Measurements from ENCODE around the gene TPRN. TPM values are rescaled to one million over a fixed set of nuclear protein-coding genes. Genes with fewer than 3 reads are reported as not detected.
A peak's percentile ranks its signal among the peaks of the same experiment; 100 is the strongest.

Gene TPRN
- total and polyA plus RNA-seq, 2 of the 4 experiments (the other 2 are of a cell fraction): 1.8 to 5.3 TPM

DNA sequence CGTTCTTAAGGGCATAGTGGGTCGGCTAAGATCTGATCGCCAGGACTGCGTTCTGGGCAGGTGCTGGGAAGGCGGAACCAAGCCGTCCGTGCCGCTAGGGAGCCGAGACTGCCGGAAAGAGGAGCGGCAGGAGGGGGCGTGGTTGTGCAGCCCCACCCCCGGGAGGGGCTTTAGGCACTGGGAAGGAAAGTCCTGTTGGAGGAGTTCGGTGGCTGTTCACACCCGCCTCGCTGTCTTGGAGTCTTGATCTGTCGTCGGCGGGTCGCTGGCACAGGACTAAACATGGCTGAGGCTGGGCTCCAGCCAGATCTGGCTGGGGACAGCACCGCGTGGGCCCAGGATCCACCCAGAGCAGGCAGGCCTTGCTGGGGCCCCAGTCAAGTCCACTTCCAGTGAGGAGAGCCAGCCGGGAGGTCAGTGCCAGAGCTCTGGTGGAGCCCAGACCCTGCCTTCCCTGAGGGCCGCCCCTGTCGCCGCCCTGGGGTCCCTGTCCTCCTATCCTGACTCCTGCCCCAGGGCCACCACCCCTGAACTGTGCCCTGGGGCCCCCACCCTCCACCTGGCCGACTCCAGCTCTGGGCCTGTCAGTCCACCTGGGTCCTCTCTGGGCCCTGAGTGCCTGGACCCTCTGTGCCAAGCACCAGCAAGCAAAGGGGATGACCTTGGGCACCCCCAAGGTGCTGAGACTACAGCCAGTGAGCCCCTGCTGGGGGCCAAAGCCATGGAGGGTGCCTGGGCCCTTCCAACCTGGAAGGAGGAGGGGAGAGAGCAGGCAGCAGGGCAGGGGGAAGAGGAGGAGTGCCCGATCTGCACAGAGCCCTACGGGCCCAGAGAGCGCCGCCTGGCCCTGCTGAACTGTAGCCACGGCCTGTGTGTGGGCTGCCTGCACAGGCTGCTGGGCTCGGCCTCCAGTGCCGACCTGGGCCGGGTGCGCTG lies 17.0 kb upstream of the TPRN start:
- H2BK15ac ChIP-seq (ENCODE audit: low read depth, low read length): no peak overlapping the region
- ATAC-seq (ENCODE audit: low read depth): no peak
- no peak overlapping the region for H3K23ac ChIP-seq (ENCODE audit: low read depth, low read length)
- H3K4me1 ChIP-seq (ENCODE audit: control insufficient read depth, insufficient read depth, low read length): peaks cover 8% of the 10 kb centered on the region
- H2BK120ac ChIP-seq (ENCODE audit: low read depth, low read length): no peak overlapping the region
- CTCF ChIA-PET: no interaction called here
- TF ChIP-seq CHD1 (IDR thresholded peaks at IDR 0.05; ENCODE audit: low read depth, low read length) (no peak), RCOR1 (IDR thresholded peaks at IDR 0.05; ENCODE audit: insufficient replicate concordance, low read length) (no peak), MAFK (IDR thresholded peaks at IDR 0.05; ENCODE audit: low read depth, low read length) (no peak), BHLHE40 (IDR thresholded peaks at IDR 0.05; ENCODE audit: low read depth, low read length) (no peak), CEBPB (IDR thresholded peaks at IDR 0.05; ENCODE audit: low read depth, low read length) (no peak), MXI1 (IDR thresholded peaks at IDR 0.05; ENCODE audit: borderline replicate concordance, low read depth, low read length) (no peak), RFX5 (IDR thresholded peaks at IDR 0.05; ENCODE audit: low read depth, low read length) (no peak), FOS (IDR thresholded peaks at IDR 0.05; ENCODE audit: low read depth, low read length) (no peak), SMC3 (IDR thresholded peaks at IDR 0.05; ENCODE audit: low read depth, low read length) (no peak), POLR2A (IDR thresholded peaks at IDR 0.05; ENCODE audit: low read depth, low read length) (no peak), RAD21 (IDR thresholded peaks at IDR 0.05; ENCODE audit: low read length) (no peak)
- TF ChIP-seq, protein P1, sequence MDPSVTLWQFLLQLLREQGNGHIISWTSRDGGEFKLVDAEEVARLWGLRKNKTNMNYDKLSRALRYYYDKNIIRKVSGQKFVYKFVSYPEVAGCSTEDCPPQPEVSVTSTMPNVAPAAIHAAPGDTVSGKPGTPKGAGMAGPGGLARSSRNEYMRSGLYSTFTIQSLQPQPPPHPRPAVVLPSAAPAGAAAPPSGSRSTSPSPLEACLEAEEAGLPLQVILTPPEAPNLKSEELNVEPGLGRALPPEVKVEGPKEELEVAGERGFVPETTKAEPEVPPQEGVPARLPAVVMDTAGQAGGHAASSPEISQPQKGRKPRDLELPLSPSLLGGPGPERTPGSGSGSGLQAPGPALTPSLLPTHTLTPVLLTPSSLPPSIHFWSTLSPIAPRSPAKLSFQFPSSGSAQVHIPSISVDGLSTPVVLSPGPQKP (IDR thresholded peaks at IDR 0.05; ENCODE audit: borderline replicate concordance, low read depth, low read length): no peak
- TF ChIP-seq, protein P2, sequence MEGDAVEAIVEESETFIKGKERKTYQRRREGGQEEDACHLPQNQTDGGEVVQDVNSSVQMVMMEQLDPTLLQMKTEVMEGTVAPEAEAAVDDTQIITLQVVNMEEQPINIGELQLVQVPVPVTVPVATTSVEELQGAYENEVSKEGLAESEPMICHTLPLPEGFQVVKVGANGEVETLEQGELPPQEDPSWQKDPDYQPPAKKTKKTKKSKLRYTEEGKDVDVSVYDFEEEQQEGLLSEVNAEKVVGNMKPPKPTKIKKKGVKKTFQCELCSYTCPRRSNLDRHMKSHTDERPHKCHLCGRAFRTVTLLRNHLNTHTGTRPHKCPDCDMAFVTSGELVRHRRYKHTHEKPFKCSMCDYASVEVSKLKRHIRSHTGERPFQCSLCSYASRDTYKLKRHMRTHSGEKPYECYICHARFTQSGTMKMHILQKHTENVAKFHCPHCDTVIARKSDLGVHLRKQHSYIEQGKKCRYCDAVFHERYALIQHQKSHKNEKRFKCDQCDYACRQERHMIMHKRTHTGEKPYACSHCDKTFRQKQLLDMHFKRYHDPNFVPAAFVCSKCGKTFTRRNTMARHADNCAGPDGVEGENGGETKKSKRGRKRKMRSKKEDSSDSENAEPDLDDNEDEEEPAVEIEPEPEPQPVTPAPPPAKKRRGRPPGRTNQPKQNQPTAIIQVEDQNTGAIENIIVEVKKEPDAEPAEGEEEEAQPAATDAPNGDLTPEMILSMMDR (conservative IDR thresholded peaks at IDR 0.05; ENCODE audit: low read depth, low read length): no peak
- 70% methylated on average over 16 of the region's 36 CpGs; no CpG with 5 or more reads in 1 of the 2 experiments for WGBS, 2 experiments (ENCODE audit: extremely low coverage in 2 of 2, insufficient read length in 1 of 2)
- H2AK9ac ChIP-seq (replicated peaks; ENCODE audit: low read depth, low read length, poor library complexity): peak overlapping the region; percentile 70
- no peak overlapping the region for H2AK5ac ChIP-seq (ENCODE audit: low read depth, low read length)
- H3K56ac ChIP-seq (ENCODE audit: extremely low read depth, insufficient read depth, low read length): no peak overlapping the region
- dilution Hi-C loops (cut with HindIII; ENCODE audit: low sequenced_read_pairs, unreplicated experiment): no loop called here
- no peak overlapping the region for H4K5ac ChIP-seq (ENCODE audit: low read depth, low read length)
- POLR2A ChIA-PET (ENCODE audit: unreplicated experiment): no interaction called here
- H2BK20ac ChIP-seq (ENCODE audit: low read depth, low read length): no peak overlapping the region
- peaks cover 3% of the 10 kb centered on the region; the same call in 1 of the 2 replicates for H3K9me1 ChIP-seq (ENCODE audit: insufficient read depth, low read length)
- H3K9ac ChIP-seq (ENCODE audit: low read depth, low read length): no peak overlapping the region
- BruUV-seq (replicated peaks): no TSS peak
- H3K4me3 ChIP-seq (ENCODE audit: insufficient read depth, low read depth, low read length): no peak overlapping the region
- in situ Hi-C loops (cut with MboI; ENCODE audit: low sequenced_read_pairs): no loop called here
- H3K4ac ChIP-seq (ENCODE audit: low read depth, low read length): no peak overlapping the region
- H2AFZ ChIP-seq (replicated peaks; ENCODE audit: low read length, poor library complexity): no peak overlapping the region
- H3K79me1 ChIP-seq (ENCODE audit: low read depth in 1 of 2, low read length in 2 of 2): peaks cover 0 to 6% of the 10 kb centered on the region in 2 experiments; a peak in 1 of 4 replicates
- no peak overlapping the region for H3K14ac ChIP-seq (replicated peaks; ENCODE audit: low read depth, low read length)
- H4K91ac ChIP-seq (ENCODE audit: insufficient read depth, low read depth, low read length): no peak overlapping the region
- no peak for DNase-seq
- H4K20me1 ChIP-seq (ENCODE audit: insufficient read depth, low read length): no peaks in the 10 kb centered on the region
- H3K9me3 ChIP-seq (ENCODE audit: control insufficient read depth, insufficient read depth, low read length): no peaks in the 10 kb centered on the region
- no peaks in the 10 kb centered on the region for H3K27me3 ChIP-seq (ENCODE audit: control insufficient read depth, insufficient read depth, low read length)
- intact Hi-C loops (cut with micrococcal nuclease): no loop called here
- no peak overlapping the region for H3K4me2 ChIP-seq (ENCODE audit: low read depth, low read length)
- H3K27ac ChIP-seq (ENCODE audit: insufficient read depth, low read length): no peak overlapping the region
- H2BK5ac ChIP-seq (ENCODE audit: low read depth, low read length, poor library complexity, severe bottlenecking): no peak overlapping the region
- H4K8ac ChIP-seq (ENCODE audit: low read depth in 2 of 2, low read length in 2 of 2): no peak overlapping the region
- peaks cover 16% of the 10 kb centered on the region for H3K36me3 ChIP-seq (ENCODE audit: control insufficient read depth, insufficient read depth, low read length)
- no peak overlapping the region for H3K18ac ChIP-seq (ENCODE audit: low read depth, low read length)
